ENCODE data around the gene FAR2.

DNA sequence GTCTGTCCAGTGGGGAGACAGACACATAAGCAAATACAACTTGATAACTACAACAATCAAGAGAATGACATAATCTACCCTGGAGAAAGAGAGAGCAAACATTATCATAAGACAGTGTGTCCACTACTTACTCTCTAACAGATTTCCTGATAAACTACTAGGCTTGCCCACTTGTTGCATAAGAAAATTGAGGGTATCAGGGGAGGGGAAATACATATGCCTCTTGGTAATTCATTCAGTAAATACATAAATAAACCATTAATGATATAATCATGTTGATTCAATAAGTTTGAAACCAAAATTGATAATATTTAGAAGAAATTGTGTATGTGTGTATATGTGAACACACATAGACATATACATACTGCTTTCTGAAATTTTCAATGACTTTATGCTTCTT, 155.3 kb downstream of the FAR2 start:
- TF ChIP-seq POLR2AphosphoS5 (IDR thresholded peaks at IDR 0.05; ENCODE audit: low read depth) (no peak), SPI1 (IDR thresholded peaks at IDR 0.05; ENCODE audit: borderline replicate concordance, low read depth) (no peak), GABPA (IDR thresholded peaks at IDR 0.05; ENCODE audit: low read depth) (no peak)
- TF ChIP-seq, protein P1, sequence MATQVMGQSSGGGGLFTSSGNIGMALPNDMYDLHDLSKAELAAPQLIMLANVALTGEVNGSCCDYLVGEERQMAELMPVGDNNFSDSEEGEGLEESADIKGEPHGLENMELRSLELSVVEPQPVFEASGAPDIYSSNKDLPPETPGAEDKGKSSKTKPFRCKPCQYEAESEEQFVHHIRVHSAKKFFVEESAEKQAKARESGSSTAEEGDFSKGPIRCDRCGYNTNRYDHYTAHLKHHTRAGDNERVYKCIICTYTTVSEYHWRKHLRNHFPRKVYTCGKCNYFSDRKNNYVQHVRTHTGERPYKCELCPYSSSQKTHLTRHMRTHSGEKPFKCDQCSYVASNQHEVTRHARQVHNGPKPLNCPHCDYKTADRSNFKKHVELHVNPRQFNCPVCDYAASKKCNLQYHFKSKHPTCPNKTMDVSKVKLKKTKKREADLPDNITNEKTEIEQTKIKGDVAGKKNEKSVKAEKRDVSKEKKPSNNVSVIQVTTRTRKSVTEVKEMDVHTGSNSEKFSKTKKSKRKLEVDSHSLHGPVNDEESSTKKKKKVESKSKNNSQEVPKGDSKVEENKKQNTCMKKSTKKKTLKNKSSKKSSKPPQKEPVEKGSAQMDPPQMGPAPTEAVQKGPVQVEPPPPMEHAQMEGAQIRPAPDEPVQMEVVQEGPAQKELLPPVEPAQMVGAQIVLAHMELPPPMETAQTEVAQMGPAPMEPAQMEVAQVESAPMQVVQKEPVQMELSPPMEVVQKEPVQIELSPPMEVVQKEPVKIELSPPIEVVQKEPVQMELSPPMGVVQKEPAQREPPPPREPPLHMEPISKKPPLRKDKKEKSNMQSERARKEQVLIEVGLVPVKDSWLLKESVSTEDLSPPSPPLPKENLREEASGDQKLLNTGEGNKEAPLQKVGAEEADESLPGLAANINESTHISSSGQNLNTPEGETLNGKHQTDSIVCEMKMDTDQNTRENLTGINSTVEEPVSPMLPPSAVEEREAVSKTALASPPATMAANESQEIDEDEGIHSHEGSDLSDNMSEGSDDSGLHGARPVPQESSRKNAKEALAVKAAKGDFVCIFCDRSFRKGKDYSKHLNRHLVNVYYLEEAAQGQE (IDR thresholded peaks at IDR 0.05; ENCODE audit: insufficient replicate concordance, low read depth) = no peak
- TF ChIP-seq, protein P2, sequence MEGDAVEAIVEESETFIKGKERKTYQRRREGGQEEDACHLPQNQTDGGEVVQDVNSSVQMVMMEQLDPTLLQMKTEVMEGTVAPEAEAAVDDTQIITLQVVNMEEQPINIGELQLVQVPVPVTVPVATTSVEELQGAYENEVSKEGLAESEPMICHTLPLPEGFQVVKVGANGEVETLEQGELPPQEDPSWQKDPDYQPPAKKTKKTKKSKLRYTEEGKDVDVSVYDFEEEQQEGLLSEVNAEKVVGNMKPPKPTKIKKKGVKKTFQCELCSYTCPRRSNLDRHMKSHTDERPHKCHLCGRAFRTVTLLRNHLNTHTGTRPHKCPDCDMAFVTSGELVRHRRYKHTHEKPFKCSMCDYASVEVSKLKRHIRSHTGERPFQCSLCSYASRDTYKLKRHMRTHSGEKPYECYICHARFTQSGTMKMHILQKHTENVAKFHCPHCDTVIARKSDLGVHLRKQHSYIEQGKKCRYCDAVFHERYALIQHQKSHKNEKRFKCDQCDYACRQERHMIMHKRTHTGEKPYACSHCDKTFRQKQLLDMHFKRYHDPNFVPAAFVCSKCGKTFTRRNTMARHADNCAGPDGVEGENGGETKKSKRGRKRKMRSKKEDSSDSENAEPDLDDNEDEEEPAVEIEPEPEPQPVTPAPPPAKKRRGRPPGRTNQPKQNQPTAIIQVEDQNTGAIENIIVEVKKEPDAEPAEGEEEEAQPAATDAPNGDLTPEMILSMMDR (IDR thresholded peaks at IDR 0.05; ENCODE audit: insufficient read depth, low read length) = no peak

Measured in HL-60 (cell line).